GM23338 (cell line): ENCODE data around the gene COL4A1. TPM values are rescaled to one million over a fixed set of nuclear protein-coding genes. Genes with fewer than 3 reads are reported as not detected.

ENCODE experiments used
- ATAC-seq: fragments of 200-7000 bp; cut with Tn5 transposase; 3 replicates; pipeline ENCODE4 v1.9.1; 2020
- DNase-seq: peaks from one replicate; pipeline ENCODE4 v3.0.0-alpha.2; 2015; ENCODE audit warnings: low spot score
- H2AFZ ChIP-seq: fragments of 200-600 bp; sonication (generic); 2 replicates; pipeline ENCODE4 v1.8.0; 2016; ENCODE audit warnings: antibody characterized with exemption, mild to moderate bottlenecking, moderate library complexity
- H3F3A ChIP-seq: fragments of 200-600 bp; sonication (generic); replicated peaks from 2 replicates; pipeline ENCODE4 v1.8.0; 2017; ENCODE audit warnings: antibody characterized with exemption, mixed run types, low read depth
- H3K27ac ChIP-seq: fragments of 200-600 bp; sonication (generic); 2 replicates; pipeline ENCODE4 v1.6.1; 2016; ENCODE audit warnings: low read depth
- H3K27me3 ChIP-seq: fragments of 200-600 bp; sonication (generic); 2 replicates; pipeline ENCODE4 v1.8.0; 2016; ENCODE audit warnings: mild to moderate bottlenecking, mixed run types, moderate library complexity; ENCODE audit not compliant: insufficient read depth
- H3K36me3 ChIP-seq: fragments of 200-600 bp; sonication (generic); 2 replicates; pipeline ENCODE4 v1.8.0; 2016; ENCODE audit warnings: mild to moderate bottlenecking; ENCODE audit not compliant: insufficient read depth
- H3K4me1 ChIP-seq: fragments of 200-600 bp; sonication (generic); 2 replicates; pipeline ENCODE4 v1.8.0; 2016; ENCODE audit warnings: mild to moderate bottlenecking, moderate library complexity; ENCODE audit not compliant: insufficient read depth
- H3K4me2 ChIP-seq: fragments of 200-600 bp; sonication (generic); 2 replicates; pipeline ENCODE4 v1.7.1; 2017; ENCODE audit warnings: mixed run types
- H3K4me3 ChIP-seq: fragments of 200-600 bp; sonication (generic); 2 replicates; pipeline ENCODE4 v1.6.1; 2016; ENCODE audit warnings: mixed run types
- H3K79me2 ChIP-seq: fragments of 200-600 bp; sonication (generic); replicated peaks from 2 replicates; pipeline ENCODE4 v1.8.0; 2017; ENCODE audit warnings: mild to moderate bottlenecking; ENCODE audit not compliant: insufficient read depth
- H3K9me2 ChIP-seq: fragments of 200-600 bp; sonication (generic); 2 replicates; pipeline ENCODE4 v1.8.0; 2017; ENCODE audit not compliant: insufficient read depth
- H4K20me1 ChIP-seq: fragments of 200-600 bp; sonication (generic); replicated peaks from 2 replicates; pipeline ENCODE4 v1.8.0; 2017; ENCODE audit warnings: mild to moderate bottlenecking; ENCODE audit not compliant: insufficient read depth
- H3K27ac Mint-ChIP-seq: 2 replicates; pipeline ENCODE4 v1.8.0; 2020; ENCODE audit warnings: inconsistent platforms, mild to moderate bottlenecking, moderate library complexity, mixed read lengths
- H3K27me3 Mint-ChIP-seq: 3 replicates; pipeline ENCODE4 v1.8.0; 2022; ENCODE audit warnings: low read depth, mild to moderate bottlenecking, moderate library complexity, mixed read lengths, inconsistent platforms; ENCODE audit not compliant: insufficient read depth, poor library complexity
- H3K36me3 Mint-ChIP-seq: 3 replicates; pipeline ENCODE4 v1.8.0; 2021; ENCODE audit warnings: low read depth, mild to moderate bottlenecking, inconsistent platforms, moderate library complexity, mixed read lengths
- H3K4me1 Mint-ChIP-seq: 3 replicates; pipeline ENCODE4 v1.8.0; 2020; ENCODE audit warnings: mild to moderate bottlenecking, inconsistent platforms, mixed read lengths
- H3K4me3 Mint-ChIP-seq: 3 replicates; pipeline ENCODE4 v1.8.0; 2021; ENCODE audit warnings: moderate library complexity, mild to moderate bottlenecking, inconsistent platforms, mixed read lengths
- H3K9me3 Mint-ChIP-seq: 3 replicates; pipeline ENCODE4 v1.8.0; 2020; ENCODE audit warnings: moderate library complexity, mild to moderate bottlenecking, inconsistent platforms, mixed read lengths
- CREB1 ChIP-seq: fragments of 250-450 bp; sonication (Bioruptor Pico); IDR thresholded peaks from 2 replicates; pipeline ENCODE4 v1.5.0; 2020; ENCODE audit warnings: low read depth, mild to moderate bottlenecking, moderate library complexity
- EZH2 ChIP-seq: fragments of 200-600 bp; sonication (generic); IDR thresholded peaks from one replicate; pipeline ENCODE4 v1.8.0; 2017; ENCODE audit warnings: antibody characterized with exemption, mild to moderate bottlenecking, low read depth; ENCODE audit not compliant: unreplicated experiment
- NANOG ChIP-seq: IDR thresholded peaks from 2 replicates; pipeline ENCODE4 v1.6.1; 2016; ENCODE audit warnings: antibody characterized with exemption, borderline replicate concordance
- STAT1 ChIP-seq: IDR thresholded peaks from one replicate; pipeline ENCODE4 v1.6.1; 2016; ENCODE audit warnings: antibody characterized with exemption; ENCODE audit not compliant: unreplicated experiment
- ZNF114 ChIP-seq: fragments of 250-450 bp; sonication (Bioruptor Pico); IDR thresholded peaks from 2 replicates; pipeline ENCODE4 v1.5.0; 2020; ENCODE audit warnings: mild to moderate bottlenecking, moderate library complexity
- ZNF331 ChIP-seq: fragments of 250-450 bp; sonication (Bioruptor Pico); IDR thresholded peaks from 2 replicates; pipeline ENCODE4 v1.5.0; 2020; ENCODE audit warnings: low read depth, mild to moderate bottlenecking, moderate library complexity
- polyA plus RNA-seq: library from polyadenylated mRNA; unstranded; fragments of >200 nt; fragmentation: Nextera tagmentation; extraction: Ambion mirVana; gene quantifications from 2 replicates; pipeline ENCODE4 v1.2.1, GENCODE V29; 2016
- total RNA-seq: library from RNA; depleted of rRNA; stranded (reverse); fragments of >200 nt; shearing (Covaris generic); gene quantifications from 2 replicates; pipeline ENCODE4 v1.2.3, GENCODE V29; 2014
- TF ChIP-seq, protein P1 (sequence below): IDR thresholded peaks from 2 replicates; pipeline ENCODE4 v1.6.1; 2016; ENCODE audit warnings: antibody characterized with exemption
- TF ChIP-seq, protein P2 (sequence below): IDR thresholded peaks from one replicate; pipeline ENCODE4 v1.6.1; 2018; ENCODE audit warnings: antibody characterized with exemption; ENCODE audit not compliant: unreplicated experiment
- TF ChIP-seq, protein P3 (sequence below): fragments of 250-450 bp; sonication (Bioruptor Pico); IDR thresholded peaks from 2 replicates; pipeline ENCODE4 v1.5.0; 2020; ENCODE audit warnings: mild to moderate bottlenecking, moderate library complexity

Gene COL4A1
- total and polyA plus RNA-seq, 2 experiments from 2014 or later, result 39.1 to 110 TPM

DNA sequence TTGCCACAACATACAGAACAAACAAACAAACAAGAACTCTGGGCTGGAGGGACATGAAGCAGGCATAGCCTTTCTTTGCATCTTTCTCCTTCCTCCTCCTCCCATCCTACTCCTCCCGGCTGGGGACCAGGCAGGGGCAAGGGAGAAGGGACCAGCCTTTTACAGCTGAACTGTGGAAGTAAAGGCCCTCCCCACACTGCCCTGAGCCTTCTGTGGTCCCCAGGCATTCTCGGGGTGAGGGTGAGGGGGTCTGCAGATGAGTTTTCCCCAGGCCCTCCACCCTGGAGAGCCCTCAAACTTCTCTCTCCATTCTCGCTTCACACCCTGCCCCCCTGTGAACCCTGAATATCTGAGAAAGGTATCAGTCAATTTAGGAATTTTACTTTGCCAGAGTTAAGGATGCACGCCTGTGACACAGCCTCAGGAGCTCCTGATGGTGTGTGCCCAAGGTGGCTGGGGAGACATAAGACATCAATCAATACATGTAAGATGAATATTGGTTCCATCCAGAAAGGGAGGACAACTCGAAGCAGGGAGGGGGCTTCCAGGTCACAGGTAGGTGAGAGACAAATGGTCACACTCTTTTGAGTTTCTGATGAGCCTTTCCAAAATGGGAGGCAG, 170.9 kb downstream of the COL4A1 start:
- ATAC-seq, result no peak
- Mint-ChIP-seq H3K36me3 (no peaks in the 10 kb centered on the region), H3K9me3 (no peaks in the 10 kb centered on the region), H3K27ac (no peak overlapping the region), H3K4me1 (peaks cover 55% of the 10 kb centered on the region), H3K27me3 (peaks cover 17% of the 10 kb centered on the region), H3K4me3 (peak overlapping the region; percentile 85; the same call in 2 of the 3 replicates)
- no peak overlapping the region for H3K27ac ChIP-seq
- peak overlapping the region; percentile 98; the same call in 1 of the 2 replicates for H3K4me2 ChIP-seq
- no peaks in the 10 kb centered on the region for H3K9me2 ChIP-seq
- no peaks in the 10 kb centered on the region for H4K20me1 ChIP-seq
- H3K36me3 ChIP-seq, result no peaks in the 10 kb centered on the region
- peaks cover 26% of the 10 kb centered on the region for H3K27me3 ChIP-seq
- H3K79me2 ChIP-seq, result no peaks in the 10 kb centered on the region
- no peak overlapping the region for H2AFZ ChIP-seq
- TF ChIP-seq, protein P1, sequence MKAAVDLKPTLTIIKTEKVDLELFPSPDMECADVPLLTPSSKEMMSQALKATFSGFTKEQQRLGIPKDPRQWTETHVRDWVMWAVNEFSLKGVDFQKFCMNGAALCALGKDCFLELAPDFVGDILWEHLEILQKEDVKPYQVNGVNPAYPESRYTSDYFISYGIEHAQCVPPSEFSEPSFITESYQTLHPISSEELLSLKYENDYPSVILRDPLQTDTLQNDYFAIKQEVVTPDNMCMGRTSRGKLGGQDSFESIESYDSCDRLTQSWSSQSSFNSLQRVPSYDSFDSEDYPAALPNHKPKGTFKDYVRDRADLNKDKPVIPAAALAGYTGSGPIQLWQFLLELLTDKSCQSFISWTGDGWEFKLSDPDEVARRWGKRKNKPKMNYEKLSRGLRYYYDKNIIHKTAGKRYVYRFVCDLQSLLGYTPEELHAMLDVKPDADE, result no peak
- TF ChIP-seq ZNF114 (CRISPR knock-in tag), result no peak
- no peak for TF ChIP-seq NANOG
- TF ChIP-seq CREB1, result no peak
- peaks cover 7% of the 10 kb centered on the region; the same call in 1 of the 2 replicates for H3F3A ChIP-seq
- H3K4me1 ChIP-seq, result peaks cover 41% of the 10 kb centered on the region
- no peak for DNase-seq
- peak overlapping the region; percentile 82; the same call in 1 of the 2 replicates for H3K4me3 ChIP-seq

DNA sequence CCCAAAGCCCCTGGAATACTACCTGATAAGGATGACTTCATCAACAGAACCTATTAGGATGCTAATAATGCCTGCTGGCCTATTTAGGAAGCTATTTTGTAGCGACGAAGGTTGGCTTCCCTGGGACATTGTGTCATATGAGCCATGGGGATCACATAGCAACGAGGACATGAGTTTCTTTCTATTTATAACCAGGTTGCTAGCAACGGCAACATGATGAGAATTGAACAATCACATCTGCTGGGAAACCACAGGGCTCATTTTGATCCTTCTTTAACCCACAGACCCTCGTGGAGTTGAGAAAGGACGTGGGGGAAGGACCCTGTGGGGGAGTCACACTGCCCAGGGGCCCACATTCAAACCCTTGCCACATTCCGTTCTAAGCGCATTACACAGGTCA, 172.2 kb downstream of the COL4A1 start:
- no peaks in the 10 kb centered on the region for H3K9me3 Mint-ChIP-seq
- H3K27me3 Mint-ChIP-seq, result peaks cover 18% of the 10 kb centered on the region
- no peaks in the 10 kb centered on the region for H3K36me3 Mint-ChIP-seq
- no peak overlapping the region for H3K4me3 Mint-ChIP-seq
- H3K36me3 ChIP-seq, result no peaks in the 10 kb centered on the region
- H3K4me2 ChIP-seq, result peak overlapping the region; percentile 49
- H3K4me1 ChIP-seq, result peaks cover 41% of the 10 kb centered on the region
- DNase-seq, result peak; percentile 64
- peaks cover 7% of the 10 kb centered on the region; the same call in 1 of the 2 replicates for H3F3A ChIP-seq
- H3K79me2 ChIP-seq, result no peaks in the 10 kb centered on the region
- peak overlapping the region; percentile 43; the same call in 1 of the 2 replicates for H3K27ac Mint-ChIP-seq
- no peak for ATAC-seq
- H3K4me1 Mint-ChIP-seq, result peaks cover 55% of the 10 kb centered on the region
- H4K20me1 ChIP-seq, result no peaks in the 10 kb centered on the region
- peaks cover 26% of the 10 kb centered on the region for H3K27me3 ChIP-seq
- no peak overlapping the region for H2AFZ ChIP-seq
- H3K9me2 ChIP-seq, result no peaks in the 10 kb centered on the region
- H3K4me3 ChIP-seq, result no peak overlapping the region
- no peak overlapping the region for H3K27ac ChIP-seq
- TF ChIP-seq STAT1 (no peak), NANOG (no peak), ZNF331 (no peak), EZH2 (no peak)
- TF ChIP-seq, protein P2, sequence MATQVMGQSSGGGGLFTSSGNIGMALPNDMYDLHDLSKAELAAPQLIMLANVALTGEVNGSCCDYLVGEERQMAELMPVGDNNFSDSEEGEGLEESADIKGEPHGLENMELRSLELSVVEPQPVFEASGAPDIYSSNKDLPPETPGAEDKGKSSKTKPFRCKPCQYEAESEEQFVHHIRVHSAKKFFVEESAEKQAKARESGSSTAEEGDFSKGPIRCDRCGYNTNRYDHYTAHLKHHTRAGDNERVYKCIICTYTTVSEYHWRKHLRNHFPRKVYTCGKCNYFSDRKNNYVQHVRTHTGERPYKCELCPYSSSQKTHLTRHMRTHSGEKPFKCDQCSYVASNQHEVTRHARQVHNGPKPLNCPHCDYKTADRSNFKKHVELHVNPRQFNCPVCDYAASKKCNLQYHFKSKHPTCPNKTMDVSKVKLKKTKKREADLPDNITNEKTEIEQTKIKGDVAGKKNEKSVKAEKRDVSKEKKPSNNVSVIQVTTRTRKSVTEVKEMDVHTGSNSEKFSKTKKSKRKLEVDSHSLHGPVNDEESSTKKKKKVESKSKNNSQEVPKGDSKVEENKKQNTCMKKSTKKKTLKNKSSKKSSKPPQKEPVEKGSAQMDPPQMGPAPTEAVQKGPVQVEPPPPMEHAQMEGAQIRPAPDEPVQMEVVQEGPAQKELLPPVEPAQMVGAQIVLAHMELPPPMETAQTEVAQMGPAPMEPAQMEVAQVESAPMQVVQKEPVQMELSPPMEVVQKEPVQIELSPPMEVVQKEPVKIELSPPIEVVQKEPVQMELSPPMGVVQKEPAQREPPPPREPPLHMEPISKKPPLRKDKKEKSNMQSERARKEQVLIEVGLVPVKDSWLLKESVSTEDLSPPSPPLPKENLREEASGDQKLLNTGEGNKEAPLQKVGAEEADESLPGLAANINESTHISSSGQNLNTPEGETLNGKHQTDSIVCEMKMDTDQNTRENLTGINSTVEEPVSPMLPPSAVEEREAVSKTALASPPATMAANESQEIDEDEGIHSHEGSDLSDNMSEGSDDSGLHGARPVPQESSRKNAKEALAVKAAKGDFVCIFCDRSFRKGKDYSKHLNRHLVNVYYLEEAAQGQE, result no peak
- TF ChIP-seq, protein P3, sequence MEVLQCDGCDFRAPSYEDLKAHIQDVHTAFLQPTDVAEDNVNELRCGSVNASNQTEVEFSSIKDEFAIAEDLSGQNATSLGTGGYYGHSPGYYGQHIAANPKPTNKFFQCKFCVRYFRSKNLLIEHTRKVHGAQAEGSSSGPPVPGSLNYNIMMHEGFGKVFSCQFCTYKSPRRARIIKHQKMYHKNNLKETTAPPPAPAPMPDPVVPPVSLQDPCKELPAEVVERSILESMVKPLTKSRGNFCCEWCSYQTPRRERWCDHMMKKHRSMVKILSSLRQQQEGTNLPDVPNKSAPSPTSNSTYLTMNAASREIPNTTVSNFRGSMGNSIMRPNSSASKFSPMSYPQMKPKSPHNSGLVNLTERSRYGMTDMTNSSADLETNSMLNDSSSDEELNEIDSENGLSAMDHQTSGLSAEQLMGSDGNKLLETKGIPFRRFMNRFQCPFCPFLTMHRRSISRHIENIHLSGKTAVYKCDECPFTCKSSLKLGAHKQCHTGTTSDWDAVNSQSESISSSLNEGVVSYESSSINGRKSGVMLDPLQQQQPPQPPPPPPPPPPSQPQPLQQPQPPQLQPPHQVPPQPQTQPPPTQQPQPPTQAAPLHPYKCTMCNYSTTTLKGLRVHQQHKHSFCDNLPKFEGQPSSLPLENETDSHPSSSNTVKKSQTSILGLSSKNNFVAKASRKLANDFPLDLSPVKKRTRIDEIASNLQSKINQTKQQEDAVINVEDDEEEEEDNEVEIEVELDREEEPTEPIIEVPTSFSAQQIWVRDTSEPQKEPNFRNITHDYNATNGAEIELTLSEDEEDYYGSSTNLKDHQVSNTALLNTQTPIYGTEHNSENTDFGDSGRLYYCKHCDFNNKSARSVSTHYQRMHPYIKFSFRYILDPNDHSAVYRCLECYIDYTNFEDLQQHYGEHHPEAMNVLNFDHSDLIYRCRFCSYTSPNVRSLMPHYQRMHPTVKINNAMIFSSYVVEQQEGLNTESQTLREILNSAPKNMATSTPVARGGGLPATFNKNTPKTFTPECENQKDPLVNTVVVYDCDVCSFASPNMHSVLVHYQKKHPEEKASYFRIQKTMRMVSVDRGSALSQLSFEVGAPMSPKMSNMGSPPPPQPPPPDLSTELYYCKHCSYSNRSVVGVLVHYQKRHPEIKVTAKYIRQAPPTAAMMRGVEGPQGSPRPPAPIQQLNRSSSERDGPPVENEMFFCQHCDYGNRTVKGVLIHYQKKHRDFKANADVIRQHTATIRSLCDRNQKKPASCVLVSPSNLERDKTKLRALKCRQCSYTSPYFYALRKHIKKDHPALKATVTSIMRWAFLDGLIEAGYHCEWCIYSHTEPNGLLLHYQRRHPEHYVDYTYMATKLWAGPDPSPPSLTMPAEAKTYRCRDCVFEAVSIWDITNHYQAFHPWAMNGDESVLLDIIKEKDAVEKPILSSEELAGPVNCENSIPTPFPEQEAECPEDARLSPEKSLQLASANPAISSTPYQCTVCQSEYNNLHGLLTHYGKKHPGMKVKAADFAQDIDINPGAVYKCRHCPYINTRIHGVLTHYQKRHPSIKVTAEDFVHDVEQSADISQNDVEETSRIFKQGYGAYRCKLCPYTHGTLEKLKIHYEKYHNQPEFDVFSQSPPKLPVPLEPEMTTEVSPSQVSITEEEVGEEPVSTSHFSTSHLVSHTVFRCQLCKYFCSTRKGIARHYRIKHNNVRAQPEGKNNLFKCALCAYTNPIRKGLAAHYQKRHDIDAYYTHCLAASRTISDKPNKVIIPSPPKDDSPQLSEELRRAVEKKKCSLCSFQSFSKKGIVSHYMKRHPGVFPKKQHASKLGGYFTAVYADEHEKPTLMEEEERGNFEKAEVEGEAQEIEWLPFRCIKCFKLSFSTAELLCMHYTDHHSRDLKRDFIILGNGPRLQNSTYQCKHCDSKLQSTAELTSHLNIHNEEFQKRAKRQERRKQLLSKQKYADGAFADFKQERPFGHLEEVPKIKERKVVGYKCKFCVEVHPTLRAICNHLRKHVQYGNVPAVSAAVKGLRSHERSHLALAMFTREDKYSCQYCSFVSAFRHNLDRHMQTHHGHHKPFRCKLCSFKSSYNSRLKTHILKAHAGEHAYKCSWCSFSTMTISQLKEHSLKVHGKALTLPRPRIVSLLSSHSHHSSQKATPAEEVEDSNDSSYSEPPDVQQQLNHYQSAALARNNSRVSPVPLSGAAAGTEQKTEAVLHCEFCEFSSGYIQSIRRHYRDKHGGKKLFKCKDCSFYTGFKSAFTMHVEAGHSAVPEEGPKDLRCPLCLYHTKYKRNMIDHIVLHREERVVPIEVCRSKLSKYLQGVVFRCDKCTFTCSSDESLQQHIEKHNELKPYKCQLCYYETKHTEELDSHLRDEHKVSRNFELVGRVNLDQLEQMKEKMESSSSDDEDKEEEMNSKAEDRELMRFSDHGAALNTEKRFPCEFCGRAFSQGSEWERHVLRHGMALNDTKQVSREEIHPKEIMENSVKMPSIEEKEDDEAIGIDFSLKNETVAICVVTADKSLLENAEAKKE, result no peak
- TF ChIP-seq, protein P1, result no peak
